Astrocyte (in vitro differentiated cells and primary cell): ENCODE data around the gene FAM47E.

Experiments used
- EZH2 ChIP-seq: IDR thresholded peaks from 2 replicates; pipeline ENCODE4 v1.6.1; 2012; ENCODE audit warnings: mild to moderate bottlenecking, low read length, inconsistent platforms; ENCODE audit not compliant: insufficient read depth
- TF ChIP-seq, protein P1 (sequence below): IDR thresholded peaks from 2 replicates; pipeline ENCODE4 v1.5.1; 2011; ENCODE audit warnings: low read depth, mild to moderate bottlenecking, inconsistent platforms, low read length, moderate library complexity; ENCODE audit not compliant: insufficient read depth

DNA sequence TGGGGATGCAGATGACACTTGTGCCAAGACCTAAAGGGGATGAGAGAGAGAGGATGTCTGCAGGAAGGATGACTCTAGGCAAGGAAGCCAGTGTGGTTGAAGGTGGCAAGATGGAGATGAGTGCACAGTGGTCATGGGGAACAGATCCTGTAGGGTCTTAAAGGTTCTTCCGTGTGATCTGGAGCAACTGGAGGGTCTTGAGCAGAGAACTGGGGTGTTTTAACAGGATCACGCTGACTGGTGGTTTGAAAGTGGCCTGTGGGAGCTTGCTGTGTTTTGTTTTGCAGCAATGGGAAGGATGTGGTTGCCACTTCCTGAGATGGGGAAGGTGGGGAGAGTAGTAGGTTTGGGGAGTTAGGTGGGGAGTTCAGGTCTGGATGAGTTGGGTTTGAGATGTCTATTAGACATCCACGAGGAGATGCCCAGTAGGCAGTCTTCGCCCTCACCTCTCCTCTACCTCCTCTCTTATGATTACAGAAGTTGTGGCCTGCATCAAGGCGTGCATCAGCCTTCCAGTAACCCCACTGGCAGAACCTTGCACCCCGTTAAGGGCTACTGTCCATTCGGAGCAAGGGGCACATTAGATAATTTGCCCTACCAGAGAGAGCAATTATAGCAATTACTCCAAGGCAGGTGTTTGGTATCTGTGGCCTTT is 53.6 kb downstream of the FAM47E start:
- TF ChIP-seq, protein P1, sequence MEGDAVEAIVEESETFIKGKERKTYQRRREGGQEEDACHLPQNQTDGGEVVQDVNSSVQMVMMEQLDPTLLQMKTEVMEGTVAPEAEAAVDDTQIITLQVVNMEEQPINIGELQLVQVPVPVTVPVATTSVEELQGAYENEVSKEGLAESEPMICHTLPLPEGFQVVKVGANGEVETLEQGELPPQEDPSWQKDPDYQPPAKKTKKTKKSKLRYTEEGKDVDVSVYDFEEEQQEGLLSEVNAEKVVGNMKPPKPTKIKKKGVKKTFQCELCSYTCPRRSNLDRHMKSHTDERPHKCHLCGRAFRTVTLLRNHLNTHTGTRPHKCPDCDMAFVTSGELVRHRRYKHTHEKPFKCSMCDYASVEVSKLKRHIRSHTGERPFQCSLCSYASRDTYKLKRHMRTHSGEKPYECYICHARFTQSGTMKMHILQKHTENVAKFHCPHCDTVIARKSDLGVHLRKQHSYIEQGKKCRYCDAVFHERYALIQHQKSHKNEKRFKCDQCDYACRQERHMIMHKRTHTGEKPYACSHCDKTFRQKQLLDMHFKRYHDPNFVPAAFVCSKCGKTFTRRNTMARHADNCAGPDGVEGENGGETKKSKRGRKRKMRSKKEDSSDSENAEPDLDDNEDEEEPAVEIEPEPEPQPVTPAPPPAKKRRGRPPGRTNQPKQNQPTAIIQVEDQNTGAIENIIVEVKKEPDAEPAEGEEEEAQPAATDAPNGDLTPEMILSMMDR = no peak
- no peak for TF ChIP-seq EZH2
